Astrocyte of the hippocampus (primary cell): ENCODE data around the gene SMYD3.
A peak's percentile ranks its signal among the peaks of the same experiment; 100 is the strongest.
"Not testable (repeated sequence)": the region's sequence is repeated elsewhere in the genome, so short reads cannot be mapped to it uniquely, and the experiment has no call there.

Experiments used
- DNase-seq: peaks from one replicate; pipeline ENCODE4 v3.0.0; 2011; ENCODE audit warnings: low read depth, low spot score

Gene SMYD3

DNA sequence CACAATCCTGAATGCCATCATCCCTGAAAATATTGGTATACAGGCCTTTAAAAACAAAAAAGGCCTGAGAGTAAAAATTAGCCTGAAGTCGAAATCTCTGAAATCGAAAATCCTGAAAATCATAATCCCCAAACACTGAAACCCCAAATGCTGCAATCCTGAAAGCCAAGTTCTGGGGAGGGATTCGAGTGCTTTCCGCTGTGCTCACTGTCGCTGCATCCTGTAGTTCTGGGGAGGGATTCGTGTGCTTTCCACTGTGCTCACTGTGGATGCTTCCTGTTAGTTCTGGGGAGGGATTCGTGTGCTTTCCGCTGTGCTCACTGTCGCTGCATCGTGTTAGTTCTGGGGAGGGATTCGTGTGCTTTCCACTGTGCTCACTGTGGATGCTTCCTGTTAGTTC lies 435.5 kb downstream of the SMYD3 start:
- not testable (repeated sequence) for DNase-seq

DNA sequence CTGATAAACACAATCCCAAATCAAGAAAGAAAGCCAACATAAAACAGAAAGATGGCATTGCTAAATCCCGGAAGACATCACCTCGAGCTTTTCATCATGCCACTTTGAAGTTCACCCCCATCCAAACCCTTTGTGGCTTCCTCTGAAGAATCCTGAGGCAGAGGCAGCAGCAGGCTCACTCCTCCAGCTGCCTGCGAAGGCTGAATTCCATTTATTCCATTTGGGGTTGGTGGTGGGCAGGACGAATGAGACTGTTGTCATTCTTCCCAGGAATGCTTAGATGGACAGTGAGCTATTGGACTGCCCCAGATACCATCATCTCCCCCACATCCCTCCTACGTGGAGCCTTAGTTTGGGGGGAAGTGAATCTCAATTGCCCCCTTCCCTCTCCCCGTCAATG lies 437.5 kb downstream of the SMYD3 start:
- no peak for DNase-seq

DNA sequence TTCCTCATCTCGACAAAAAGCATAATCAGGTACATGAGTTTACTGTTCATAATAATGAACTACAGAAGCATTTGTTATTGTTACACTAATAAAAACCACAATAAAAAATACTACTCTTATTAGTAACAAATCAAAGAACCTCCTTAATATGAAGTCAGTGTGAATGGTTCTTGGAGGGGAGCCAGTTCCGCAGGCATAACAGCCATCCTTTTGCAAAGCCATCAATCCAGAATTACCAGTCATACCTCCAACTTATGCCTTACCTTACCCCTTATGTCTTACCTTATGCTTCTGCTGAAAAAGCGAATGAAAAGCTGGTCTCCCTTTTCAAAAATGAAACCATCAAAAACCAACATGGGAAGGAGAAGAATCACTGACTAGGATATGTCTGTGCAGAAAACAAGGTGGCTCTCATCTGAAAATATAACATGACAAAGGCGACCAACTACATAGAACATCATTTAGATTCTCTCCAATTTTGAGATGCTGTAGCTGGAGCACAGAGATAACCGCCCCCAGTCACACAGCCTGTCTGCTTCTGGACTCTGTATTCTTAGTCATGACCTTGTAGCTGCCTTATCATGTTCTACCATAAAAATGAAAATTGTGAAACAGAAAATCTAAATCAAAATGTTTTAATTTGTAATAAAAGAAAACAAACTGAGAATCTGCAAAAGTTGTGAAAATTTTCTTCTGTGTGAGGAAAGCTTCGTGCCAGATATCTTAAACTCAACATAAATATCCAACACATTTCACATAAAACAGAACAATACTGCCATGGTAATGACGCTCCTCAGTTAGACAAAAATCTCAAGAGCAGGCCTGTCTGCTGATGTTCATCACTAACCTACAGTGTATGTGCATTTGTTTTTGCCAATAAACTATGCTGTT lies 438.2 kb downstream of the SMYD3 start:
- no peak for DNase-seq

DNA sequence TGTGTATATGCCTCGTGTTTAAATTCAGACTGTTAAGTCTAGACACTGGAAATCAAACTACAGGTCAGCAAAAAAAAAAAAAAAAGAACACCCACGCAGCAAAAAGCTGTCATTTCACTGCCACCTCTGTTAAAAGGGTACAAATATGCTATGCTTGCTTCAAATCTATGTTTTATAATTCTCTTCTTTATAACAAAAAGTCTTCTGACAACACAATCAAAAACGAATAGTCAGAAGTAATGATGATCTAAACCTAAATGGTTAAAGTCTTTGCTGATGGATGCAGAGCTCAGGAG lies 438.9 kb downstream of the SMYD3 start:
- DNase-seq: no peak

DNA sequence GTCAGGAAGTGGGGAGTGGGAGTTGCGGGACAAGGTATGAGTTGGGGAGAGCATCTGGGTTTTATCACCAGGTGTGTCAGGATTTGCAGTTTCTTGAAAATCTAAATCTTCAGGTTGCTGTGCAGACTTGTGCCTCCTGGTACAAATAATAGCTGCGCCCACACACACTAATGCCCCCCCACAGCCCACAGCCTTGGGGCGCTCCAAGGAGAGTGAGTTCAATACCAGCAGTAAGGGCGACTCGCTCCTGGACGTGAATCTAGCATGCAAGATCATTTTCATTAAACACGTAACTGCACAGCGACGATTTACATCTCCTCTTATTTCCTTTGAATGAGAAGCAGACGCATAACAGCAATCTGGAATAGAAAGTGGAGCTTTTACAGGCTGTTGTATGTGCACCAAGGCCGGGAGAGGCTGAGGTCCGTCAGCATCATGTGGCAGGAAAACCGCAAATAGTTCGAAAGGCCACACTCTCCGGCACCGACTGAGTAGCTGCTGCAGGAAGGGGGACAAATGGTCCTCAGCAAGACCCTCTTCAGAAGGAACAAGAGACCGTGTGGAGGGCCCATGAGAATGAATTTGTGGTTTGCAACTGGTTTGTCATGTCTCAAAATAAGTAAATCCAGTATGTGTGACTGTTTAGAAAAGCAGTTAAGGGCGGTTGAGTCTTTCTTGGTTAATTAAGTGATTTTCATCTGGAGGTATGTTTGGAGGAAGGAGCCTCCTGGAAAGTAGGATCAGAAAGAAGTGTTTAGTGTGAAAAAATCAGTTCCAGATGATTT lies 439.5 kb downstream of the SMYD3 start:
- DNase-seq: peak; percentile 8

DNA sequence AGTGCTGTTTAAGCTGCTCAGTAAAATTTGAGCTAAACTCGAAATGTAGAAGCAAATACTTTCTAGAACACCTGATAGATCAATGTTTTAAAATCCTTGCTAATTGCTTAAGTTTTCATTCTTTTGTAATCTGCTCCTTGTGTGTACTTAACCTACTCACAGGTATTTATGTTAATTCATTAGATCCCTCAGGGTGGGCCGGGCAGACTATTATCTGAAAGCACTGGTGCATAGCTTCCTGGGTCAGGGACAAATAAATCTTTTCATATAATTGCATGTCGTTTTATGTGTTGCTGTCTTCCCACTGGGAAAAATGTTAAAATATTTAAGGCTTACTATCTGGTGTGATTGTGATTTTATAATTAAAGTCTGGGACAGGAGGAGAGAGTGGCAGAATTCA lies 440.5 kb downstream of the SMYD3 start:
- no peak for DNase-seq

DNA sequence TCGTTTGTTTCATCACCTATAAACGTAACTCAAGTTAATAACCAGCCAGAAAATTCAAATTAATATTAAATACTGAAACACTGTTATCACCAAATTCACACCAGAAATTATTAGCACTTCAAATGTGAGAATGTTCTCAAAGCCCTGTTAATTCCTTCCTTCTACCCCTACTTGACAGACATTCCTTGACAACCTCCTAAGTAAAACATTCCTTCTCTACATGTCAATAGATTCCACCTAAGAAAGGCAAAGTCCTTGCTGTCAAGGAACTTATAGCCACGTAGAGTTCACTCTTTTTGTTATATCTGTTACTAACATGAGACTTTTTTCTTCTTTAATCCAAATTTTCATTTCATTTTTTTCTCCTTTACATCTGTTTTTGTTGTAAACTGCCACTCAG lies 441.5 kb downstream of the SMYD3 start:
- no peak for DNase-seq

DNA sequence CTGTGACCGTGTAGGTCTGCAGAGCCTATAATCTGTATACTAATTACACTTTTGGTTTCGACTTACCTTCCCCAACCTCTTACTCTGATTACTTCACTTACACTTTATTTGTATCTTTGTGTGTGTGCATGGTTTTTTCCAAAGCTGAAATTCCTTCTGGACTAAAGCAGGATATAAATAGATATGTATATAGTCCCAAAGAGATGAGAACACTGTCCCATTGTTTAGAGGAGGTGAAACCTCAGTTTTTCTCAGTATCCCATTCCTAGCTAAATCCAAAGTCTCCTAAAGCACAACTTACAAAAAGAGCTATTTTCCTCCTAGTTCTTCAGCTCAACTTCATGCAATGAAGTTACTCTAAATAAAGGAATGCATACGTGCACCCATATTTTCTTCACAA lies 442.2 kb downstream of the SMYD3 start:
- no peak for DNase-seq

DNA sequence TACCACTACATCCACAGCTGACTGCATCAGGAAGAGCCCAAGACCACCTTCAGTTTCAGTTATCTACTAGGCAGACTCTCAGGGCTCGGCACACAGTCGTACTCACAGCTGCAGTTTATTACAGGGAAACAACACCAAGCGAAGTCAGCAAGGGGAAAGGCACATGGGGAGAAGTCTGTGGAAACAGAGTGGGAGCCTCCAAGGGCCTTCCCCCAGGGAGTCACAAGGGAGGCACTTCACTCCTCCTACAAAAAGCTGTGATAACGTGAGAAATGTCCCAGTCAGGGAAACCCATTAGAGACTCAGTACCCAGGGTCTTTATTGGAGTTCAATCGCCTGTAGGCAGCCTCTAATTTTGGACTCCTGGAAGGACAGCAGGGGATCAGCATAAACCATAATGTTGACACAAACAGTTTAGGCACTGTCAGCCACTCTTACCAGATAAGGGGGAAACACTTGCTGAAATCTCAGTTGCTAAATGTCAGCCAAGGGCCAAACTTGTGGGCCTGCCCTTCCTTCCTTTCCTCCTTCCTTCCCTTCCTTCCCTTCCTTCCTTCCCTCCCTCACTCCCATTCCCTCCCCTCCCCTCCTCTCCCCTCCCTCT lies 444.0 kb downstream of the SMYD3 start:
- no peak for DNase-seq

DNA sequence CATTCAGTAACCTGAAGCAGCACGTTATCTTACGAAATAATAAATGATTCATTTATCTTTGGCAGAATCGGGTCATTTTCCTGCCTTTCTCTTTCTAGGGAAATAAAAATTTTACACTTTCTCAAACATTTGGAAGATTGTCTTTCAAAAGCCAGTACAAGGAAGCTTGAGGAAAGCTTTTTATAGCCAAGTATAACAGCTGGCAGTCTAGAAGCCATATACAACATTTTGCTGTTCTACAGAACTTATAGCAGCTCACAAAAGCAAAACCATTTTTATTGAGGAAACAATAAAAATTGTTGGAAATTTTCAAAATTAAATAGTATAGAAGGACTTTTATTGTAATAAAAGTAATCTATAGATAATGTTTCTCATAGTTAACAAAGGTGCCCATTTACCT lies 448.6 kb downstream of the SMYD3 start:
- DNase-seq: no peak

DNA sequence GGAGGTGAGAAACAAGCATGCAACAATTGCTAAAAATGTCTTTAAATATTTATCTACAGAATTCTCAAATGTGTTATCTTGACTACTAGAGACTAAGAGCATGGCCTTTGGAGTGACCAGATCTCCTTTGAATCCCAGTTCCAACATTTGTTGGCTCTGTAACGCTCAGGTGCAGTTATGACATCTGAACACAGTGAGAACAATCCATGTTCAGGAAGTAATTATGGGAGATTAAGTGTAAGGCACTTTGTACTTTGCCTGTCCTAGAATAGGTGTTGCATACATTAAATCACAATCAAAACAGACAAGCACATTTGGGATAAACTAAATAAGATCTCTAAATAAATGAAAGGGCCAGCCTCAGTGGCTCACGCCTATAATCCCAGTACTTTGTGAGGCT lies 454.5 kb downstream of the SMYD3 start:
- no peak for DNase-seq

DNA sequence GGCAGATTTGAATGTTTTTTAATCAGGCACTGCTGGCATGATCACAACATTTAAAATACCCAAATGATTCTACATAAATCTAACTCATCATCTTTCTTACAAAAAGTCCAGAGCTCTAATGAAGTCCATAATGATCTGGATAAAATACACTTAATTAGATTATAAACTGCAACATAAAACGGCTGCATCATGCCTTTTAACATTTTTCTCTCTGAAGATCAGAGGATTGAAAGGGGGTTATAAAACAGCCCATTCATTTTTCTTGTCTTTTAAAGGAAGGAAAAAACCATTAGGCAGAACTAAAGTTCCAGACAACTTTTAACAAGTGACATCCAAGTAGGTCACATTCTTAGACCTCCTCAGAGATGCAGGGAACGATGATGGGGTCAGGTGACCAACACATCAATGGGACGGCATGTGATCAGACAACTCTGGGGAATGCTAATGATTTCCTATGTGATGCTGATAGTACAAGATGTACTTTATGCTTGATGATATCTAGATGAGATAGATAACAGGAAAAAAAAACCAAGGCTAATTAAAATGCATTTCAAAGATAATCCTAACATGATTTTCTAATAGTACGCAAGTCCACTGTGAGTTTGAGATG lies 455.1 kb downstream of the SMYD3 start:
- no peak for DNase-seq

DNA sequence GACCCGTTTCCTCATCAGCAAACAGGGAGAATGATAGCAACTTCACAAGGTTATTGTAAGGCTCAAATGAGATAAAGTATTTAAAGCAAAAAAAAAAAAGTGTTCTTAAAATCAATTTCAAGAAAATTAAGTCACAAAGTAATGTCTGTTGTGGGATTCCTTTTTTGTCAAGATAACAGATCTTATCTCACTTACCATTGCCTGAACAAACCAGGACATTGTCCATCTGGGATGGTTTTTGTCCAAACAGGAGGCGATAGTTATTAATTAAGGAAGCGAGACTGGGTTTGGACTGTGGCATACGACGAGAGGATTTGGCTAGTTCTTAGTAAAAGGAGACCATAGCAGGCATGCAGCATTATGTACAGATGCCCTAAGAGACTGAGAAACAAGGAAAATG lies 458.4 kb downstream of the SMYD3 start:
- DNase-seq: no peak

DNA sequence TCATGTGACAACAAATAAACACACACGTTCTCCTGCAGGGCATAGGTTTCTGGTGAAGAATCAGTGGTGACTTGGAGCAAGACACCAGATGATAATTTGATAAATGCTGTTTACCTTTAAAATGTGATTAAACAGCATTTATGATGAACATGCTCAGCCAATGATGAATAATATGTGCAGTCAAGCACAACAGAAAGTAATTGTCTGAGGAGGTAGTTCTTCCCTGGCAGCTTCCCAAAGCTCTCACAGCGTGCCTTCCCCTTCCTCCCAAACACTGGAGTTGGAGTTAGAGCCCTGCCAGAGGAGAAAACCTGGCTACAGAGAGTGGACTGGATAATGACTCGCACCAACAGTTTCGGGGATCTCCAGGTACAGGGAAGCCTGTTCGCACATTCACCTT lies 463.5 kb downstream of the SMYD3 start:
- peak; percentile 17 for DNase-seq

DNA sequence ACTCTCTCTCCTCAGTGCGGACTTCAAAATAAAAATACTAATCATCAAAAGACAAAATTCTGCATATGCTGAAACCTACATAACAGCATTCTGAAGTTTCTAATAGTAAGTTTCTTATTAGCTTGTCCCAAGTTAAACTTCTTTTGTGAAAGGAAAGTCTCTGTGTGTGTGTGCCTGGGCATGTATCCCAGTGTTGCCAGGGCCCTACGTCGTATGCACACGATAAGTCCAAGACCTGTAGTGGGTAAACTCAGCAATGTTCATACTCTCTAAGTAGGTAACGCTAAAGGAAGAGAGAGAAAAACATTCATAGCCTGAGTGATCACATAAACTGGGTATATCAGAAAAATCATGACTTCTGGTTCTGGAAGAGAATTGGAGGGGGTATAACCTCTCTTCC lies 465.7 kb downstream of the SMYD3 start:
- DNase-seq: no peak

DNA sequence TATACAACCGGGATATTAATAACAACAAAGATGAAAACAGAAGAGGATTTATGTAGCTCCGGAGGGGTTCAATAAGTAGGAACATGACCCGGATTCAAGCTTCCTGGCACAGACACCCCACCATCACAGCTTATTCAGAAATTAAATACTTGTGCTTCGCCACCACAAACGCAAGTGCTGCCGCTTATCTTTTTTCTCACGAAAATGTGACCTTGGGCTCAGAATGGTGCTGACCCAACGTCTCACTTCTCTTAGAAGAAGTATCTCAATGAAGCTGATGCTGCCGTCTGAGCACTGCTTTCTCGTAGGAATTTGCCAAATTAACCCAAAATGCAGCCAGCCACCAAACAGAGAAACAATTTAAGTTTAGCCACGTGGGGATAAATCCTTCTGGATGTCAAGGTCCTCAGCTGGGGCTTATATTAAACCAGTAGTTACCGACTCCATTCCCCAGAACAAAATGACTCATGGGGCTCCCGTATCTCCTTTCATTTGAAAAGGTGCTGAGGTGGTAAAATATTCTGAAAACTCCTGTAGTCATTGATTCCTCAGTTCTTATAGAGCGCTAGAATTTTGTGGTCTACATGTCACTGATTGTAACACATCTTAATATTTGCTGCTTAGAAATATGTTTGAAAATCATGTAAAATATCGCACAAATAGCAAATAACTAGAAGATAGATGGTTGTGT lies 466.7 kb downstream of the SMYD3 start:
- DNase-seq: no peak

DNA sequence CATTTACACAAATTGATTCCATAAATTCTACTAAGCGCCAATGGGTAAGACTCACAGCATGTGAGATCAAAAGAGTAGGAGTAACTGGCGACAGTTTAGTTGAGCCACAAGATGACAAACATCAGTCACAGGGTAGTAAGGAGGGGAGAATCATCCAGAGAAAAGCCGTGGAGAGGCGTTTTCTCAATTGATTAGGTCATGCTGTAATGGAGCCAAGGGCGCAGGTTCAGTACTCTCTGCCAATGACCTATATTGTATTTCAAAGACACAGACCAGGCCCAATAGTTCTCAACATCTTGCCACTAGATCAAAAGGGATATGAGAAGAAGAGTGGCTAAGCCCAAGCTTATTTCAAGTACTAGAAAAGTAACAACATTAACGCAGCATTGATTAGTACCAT lies 467.5 kb downstream of the SMYD3 start:
- no peak for DNase-seq

DNA sequence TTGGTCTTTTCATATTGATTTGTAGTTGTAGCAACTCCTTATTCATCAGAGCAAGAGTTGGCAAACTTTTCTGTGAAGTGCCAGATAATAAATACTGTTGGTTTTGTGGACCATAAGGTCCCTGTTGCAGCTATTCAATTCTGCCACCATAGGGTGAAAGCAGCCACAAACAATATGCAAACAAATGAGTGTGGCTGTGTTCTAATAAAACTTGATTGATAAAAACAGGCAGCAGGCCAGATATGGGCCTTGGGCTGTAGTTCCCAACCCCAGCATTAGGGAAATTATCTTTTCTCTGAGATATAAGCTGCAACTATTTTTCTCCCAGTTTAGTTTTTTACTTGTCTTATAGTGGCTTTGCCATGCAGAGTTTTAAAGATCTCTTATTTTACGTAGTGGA lies 469.2 kb downstream of the SMYD3 start:
- DNase-seq: no peak

DNA sequence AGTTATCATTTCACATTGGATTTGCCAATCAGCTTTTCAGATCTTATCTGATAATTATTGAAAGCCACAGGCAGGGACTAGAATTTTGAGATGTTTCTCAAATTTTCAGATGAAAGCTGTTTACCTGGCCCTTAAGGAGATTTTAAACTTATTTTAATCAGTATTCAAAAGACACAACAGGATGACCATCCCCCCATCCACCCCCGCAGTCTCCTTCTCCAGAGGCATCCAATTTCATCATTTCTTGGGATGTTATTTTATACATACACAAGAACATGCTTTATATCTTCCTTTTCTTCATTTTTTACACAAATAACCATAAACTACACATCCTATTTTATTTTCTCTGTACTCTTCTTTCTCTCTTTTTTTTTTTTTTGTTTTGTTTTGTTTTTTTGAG lies 470.9 kb downstream of the SMYD3 start:
- DNase-seq: no peak

DNA sequence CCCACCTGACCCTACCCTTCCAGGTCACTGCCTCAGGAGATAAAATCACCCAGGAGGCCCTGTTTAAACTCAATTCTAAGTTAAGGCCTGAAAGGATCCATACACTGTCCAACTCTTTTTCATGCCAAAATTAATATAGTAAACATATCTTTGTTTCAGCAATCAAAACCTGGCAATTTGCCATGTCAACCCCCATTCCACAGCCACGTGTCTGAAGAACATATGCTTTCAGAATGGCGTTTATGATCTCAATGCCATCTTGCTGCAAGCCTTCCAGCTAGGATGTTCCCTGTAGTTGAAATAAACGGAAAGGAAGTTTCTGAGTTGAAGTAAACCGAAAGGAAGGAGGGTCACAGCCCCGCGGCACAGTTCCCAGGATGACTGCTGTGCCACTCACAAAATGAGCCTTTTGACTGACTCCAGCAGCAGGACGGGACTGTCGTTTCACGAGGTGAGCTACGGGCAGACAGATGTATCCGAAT lies 472.0 kb downstream of the SMYD3 start:
- no peak for DNase-seq

DNA sequence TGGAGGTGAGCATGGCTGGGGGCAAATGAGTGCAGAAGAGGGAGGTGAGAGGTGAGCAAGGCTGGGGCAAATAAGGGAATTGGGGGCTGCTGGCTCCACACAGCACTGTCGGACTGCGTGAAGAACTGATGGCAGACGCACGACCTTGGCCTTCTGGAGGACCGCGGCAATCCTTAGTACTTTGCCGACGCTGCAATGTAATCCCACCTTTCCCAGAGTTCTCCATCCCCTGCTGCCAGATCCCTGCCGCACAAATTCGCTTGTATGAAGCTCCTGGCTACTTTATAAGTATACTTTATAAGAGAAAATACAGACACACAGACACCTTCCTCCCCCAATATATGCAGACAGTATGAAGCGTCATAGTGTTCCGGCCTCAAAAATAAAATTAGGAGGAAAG lies 472.4 kb downstream of the SMYD3 start:
- no peak for DNase-seq

DNA sequence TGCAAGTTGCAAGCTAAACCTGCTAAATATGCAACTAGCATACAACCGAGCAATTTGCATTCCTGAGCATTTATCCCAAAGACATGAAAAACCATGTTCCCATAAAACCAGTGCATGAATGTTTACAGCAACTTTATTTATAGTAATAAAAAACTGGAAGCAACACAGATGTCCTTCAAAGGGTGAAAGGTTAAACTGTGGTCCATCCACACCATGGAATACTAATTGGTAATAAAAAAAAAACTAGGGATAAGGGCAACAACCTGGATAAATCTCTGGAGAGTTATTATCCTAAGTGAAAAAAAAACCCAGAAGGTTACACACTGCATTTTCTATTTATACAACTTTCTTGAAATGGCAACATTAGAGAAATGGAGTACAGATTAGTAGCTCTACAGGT lies 474.1 kb downstream of the SMYD3 start:
- no peak for DNase-seq
